Activated T-helper 1 cell treated with anti-CD3 and anti-CD28 coated beads, Interleukin-2, amount 50 U/mL, for 16 hours (primary cell): ENCODE results near the gene UBXN7.
"Not testable (repeated sequence)": the region's sequence is repeated elsewhere in the genome, so short reads cannot be mapped to it uniquely, and the experiment has no call there.

Source experiments
- DNase-seq, 2 donors: peaks; one replicate each; pipeline ENCODE4 v3.0.0-alpha.2; 2020; ENCODE audit warnings: low read depth in 1 of 2, low spot score in 1 of 2

The UBXN7 gene

DNA sequence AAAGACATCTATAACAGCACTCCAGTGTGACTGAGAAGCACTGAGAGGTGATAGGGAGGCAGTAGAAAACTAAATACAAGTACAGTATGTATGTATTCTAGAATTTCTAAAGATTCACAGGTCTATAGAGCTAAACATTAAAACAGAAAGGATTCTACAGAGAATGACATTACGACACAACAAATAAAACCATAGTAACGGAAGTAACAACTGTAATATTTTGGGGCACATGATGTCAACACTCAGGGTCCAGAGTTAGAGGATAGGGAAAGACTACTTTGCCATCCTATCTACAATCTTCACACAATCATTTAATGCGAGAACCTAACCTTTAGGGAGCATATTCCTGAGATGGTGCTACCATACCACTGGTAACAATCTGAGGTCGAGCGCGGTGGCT, 13.6 kb downstream of the UBXN7 start:
- no peak for DNase-seq

DNA sequence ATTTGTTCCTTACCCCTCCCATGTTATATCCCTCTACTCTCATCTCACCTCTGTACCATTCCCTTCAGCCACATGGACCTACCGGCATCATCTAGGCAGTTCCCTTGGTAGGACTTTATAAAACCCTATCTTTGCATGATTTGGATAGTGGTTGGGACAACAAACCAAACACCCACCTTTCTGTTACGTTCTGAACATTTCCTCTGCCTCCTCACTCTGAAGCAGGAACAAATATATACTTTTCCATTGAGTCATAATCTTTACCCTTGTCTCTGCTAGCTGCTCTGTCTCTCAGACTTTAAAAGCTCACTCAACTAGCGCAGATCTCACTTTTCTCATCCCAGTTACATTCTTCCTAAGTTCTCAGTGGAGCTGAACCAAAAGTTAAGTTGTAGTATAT, 17.8 kb downstream of the UBXN7 start:
- no peak for DNase-seq

DNA sequence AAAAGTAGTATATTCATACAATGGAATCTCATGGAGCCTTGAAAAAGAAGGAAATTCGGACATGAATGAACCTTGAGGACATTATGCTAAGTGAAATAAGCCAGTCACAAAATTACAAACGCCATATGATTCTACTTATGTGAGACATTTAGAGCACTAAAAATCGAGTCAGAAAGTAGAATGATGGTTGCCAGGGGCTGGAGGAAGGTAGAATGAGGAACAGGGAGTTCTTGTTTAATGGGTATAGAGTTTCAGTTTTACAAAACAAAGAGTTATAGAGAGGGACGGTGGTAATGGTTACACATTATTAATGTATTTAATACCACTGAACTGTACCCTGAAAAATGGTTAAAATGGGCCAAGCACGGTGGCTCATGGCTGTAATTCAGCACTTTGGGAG, 19.5 kb downstream of the UBXN7 start:
- DNase-seq: no peak

DNA sequence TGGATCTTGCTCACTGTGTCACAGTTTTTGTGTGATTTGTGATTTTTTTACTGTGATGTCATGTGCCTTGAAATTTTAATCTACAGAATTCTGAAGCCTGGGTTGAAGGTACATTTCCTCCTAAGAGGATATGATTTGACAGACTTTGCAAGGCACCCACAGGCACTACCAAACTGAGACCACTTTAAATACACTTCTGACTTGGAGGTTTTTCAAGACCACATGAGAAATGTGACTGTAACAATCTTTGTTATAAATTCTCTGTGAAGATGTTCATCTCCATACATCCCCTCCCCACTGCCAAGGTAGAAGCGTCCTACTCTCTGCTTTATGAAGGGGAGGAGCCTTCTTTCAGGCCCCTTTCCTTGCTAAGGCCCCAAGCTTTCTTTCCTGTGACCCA, 22.8 kb downstream of the UBXN7 start:
- no peak for DNase-seq

DNA sequence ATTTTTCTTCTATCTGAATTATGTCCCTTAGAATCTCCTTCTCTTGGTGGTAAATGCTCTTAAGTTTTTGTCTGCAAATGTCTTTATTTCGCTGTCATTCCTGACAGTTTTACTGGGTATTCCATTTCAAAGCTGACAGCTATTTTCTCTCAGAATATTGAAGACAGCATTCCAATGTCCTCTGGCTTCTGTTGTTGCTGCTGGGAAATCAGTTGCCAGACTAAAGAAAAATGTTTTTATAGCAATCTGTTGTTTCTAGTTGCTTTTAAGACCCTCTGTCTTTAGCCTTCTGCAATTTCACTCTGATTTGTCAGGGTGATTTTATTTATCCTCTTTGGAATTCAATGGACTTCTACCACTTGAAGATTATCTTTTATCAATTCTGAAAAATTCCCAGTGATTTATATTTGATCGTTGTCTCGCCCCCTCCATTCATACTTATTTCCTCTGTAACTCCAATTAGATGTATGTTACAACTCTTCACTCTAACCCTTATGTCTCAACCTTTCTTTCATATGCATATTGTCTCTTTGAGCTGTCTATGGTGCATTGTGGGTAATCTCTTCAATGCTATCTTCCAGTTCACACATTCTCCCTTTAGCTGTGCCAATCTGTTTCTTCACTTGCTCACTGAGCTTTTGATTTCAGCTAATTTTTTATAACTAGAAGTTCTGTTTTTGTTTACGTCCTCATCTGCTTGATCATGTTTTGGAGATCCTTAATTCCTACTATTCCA, 23.5 kb downstream of the UBXN7 start:
- DNase-seq: no peak

DNA sequence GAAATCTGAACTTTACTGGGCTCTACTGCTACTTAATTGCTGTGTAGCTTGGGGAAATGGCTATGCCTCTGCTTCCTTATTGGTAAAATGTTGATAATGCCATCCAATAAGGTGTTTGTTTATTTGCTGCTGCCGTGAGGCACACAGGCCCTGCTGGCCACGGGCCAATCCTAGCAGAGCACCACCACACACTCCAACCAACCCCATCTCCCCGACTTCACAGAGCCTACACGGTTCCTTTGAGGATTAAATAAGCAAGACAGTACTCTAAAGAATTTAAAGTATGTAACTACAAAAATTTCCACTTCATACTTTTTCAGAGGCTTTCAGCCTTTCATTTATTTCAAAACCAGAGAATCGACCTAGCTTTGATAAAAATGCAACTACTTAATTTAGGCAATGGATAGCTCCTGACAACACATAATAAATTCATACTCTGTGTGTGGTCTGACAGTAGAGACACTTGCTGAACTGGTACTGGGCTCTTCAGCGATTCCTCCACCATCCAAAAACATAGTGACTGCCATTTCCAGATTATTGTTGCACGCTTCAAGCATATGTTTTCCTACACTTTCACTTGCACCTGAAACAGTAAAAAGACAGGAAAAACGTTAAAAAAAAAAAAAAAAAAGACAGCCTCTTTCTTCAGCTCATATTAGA, 25.3 kb downstream of the UBXN7 start:
- DNase-seq: no peak

DNA sequence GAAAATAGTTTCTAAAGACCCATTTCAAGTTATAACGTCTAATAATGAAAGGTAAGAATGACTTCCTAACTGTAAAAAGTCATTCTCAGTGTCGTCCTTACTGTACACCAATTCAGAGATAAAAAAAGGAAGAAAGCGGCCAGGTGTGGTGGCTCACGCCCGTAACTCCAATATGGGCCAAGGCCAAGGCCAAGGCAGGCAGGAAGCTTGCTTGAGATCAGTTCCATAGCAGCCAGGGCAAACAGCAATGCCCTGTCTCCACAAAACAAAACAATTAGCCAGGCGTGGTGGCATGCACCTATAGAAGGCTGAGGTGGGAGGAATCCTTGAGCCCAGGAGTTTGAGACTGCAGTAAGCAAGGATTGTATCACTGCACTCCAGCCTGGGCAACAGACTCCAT, 31.9 kb downstream of the UBXN7 start:
- DNase-seq: no peak

DNA sequence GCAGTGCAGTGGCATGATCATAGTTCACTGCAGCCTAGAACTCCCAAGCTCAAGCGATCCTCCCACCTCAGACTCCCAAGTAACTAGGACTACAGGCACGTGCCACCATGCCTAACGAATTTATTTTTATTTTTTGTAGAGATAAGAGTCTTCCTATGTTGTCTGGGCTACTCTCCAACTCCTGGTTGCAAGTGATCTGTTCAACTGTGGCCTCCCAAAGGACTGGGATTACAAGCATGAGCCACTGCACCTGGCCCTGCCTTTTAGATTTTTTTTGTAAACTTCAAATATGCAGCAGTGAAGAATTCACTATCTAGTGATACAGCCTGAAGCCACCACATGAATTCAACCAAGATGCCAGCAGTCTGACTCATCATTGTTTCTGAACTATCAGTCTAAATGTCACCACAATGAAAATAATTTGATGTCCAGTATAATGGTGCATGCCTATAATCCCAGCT, 32.7 kb downstream of the UBXN7 start:
- DNase-seq: no peak

DNA sequence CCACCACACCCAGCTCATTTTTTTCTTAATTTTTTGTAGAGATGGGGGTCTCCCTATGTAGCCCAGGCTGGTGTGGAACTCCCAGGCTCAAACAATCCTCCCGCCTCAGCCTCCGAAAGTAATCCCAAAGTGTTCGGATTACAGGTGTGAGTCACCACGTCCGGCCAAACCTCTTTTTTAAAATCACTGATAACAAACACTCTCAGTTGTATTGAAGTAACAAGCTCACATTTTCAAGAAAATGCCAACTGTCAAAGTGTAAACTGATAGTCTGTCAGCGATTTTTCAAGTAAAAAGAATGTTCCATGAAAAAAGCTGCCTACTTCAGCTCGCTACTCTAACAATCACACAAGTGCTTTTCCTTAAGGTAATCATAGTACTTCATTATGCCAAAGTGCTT, 33.4 kb downstream of the UBXN7 start:
- no peak for DNase-seq

DNA sequence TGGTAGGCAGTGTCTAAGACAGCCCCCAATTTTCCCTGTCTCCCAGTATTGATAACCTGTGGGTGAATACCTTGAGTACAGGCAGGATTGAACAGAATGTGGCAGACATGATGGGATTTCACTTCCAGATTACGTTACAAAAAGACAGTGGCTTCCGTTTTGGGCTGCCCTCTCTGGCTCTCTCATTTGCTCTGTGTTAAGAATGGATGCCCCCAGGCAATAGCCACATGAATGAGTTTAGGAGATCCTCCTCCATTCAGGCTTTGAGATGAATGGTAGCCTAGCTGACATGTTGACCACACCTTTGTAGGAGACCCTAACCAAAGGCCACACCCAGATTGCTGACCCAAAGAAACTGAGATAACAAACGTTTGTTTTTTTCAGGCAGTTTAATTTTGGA, 34.3 kb downstream of the UBXN7 start:
- DNase-seq: no peak

DNA sequence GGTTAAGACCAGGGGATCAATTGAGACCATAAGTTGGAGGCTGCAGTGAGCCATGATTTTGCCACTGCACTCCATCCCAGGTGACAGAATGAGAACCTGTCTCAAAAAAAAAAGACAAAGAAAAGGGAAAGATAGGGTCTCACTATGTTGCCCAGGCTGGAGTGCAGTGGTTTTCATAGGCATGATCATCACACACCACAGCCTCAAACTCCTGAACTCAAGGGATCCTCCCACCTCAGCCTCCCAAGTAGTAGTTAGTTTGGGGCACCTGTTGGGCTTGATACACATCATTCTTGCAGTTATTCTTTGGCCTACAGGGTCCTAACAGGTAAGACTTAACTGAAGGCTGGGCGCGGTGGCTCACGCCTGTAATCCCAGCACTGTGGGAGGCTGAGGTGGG, 42.1 kb downstream of the UBXN7 start:
- no peak for DNase-seq

DNA sequence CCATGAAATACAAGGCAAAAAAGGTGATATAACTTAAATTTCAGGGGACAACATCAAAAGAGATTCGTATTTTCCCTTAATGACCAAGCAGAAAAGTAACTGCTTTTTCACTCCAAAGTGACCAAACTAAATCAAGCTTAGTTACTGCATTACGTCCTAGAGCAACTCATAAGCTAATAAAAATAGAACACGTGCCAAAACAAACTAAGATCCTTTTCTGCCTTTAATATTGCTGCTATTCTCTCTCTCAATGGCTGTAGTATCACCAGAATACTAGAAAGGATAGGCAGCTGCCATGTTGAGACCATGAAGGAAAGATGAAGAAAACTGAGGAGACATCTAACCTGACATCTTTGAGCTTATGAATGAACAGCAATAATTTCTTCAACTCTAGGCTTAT, 43.3 kb downstream of the UBXN7 start:
- DNase-seq: no peak

DNA sequence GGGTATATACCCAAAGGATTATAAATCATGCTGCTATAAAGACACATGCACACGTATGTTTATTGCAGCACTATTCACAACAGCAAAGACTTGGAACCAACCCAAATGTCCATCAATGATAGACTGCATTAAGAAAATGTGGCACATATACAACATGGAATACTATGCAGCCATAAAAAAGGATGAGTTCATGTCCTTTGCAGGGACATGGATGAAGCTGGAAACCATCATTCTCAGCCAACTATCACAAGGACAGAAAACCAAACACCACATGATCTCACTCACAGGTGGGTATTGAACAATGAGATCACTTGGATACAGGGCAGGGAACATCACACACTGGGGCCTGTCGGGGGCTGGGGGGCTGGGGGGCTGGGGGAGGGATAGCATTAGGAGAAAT, 44.3 kb downstream of the UBXN7 start:
- not testable (repeated sequence) for DNase-seq

DNA sequence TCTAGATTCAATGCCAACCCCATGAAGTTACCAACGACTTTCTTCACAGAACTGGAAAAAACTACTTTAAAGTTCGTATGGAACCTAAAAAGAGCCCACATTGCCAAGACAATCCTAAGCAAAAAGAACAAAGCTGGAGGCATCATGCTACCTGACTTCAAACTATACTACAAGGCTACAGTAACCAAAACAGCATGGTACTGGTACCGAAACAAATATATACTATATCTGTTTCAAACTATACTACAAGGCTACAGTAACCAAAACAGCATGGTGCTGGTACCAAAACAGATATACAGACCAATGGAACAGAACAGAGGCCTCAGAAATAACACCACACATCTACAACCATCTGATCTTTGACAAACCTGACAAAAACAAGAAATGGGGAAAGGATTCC, 45.4 kb downstream of the UBXN7 start:
- not testable (repeated sequence) for DNase-seq

DNA sequence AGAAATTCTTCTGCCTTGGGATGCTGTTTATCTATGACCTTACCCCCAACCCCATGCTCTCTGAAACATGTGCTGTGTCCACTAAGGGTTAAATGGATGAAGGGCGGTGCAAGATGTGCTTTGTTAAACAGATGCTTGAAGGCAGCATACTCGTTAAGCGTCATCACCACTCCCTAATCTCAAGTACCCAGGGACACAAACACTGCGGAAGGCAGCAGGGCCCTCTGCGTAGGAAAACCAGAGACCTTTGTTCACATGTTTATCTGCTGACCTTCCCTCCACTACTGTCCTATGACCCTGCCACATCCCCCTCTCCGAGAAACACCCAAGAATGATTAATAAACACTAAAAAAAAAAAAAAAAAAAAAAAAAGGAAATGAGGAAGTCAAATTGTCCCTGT, 46.2 kb downstream of the UBXN7 start:
- not testable (repeated sequence) for DNase-seq

DNA sequence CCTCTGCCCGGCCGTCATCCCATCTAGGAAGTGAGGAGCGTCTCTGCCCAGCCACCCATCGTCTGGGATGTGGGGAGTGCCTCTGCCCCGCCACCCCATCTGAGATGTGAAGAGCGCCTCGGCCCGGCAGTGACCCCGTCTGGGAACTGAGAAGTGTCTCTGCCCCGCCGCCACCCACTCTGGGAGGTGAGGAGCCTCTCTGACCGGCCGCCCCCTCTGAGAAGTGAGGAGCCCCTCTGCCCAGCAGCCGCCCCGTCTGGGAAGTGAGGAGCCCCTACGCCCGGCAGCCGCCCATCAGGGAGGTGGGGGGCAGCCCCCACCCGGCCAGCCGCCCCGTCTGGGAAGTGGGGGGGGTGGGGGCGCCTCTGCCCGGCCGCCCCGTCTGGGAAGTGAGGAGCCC, 46.8 kb downstream of the UBXN7 start:
- DNase-seq: not testable (repeated sequence)

DNA sequence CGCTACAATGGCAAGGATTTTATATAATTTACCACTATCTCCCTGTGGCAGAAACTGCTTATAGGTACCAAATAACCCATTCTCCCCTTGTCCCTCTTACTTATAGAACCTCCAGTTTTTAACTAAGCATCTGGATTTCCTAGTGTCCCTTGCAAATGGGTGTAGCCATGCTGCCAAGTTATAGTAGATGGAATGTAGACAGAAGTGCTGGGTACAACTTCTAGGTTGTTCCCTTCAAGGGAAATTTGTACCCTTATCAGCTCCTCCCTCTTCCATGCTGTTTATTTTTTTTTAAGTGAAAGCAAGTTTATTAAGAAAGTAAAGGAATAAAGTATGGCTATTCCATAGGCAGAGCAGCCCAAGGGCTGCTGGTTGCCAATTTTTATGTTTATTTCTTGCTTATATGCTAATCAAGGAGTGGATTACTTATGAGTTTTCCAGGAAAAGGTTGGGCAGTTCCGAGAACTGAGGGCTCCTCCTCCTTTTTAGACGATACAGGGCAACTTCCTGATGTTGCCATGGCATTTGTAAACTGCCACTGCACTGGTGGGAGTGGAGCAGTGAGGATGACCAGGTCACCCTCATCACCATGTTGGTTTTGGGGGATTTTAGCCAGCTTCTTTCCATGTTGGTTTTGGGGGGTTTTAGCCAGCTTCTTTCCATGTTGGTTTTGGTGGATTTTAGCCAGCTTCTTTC, 53.9 kb downstream of the UBXN7 start:
- DNase-seq: no peak

DNA sequence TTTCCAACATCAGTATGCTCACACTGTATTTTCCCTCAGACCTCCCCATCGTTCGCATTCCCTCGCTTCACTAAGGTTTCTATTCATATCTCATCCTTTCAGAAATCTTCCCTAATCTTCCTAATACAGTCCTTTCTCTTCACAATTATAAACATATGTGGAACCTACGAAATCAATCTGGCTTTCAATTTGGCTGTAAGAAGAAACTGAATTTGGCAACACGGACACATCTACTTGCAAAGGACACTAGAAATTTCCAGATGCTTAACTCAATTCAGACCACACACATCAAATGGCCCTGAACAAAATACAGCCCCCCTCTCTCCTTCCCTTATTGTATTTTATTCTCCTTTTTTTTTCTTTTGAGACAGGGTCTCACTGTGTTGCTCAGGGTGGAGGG, 54.9 kb downstream of the UBXN7 start:
- DNase-seq: no peak

DNA sequence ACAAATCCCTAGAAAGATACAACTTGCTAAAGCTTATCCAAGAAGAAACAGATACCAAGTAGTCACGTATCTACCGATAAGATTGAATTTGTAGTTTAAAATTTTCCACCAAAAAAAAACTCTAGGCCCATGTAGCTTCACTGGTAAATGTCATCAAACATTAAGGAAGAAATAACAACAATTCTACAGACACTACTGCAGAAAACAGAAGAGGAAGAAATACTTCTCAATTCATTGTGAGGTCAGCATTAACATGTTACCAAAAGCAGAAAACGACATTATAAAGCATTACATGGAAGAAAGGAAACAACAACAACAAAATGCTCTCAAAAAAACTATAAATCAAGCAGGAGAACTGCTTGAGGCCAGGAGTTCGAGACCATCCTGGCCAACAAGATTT, 66.5 kb downstream of the UBXN7 start:
- no peak for DNase-seq

DNA sequence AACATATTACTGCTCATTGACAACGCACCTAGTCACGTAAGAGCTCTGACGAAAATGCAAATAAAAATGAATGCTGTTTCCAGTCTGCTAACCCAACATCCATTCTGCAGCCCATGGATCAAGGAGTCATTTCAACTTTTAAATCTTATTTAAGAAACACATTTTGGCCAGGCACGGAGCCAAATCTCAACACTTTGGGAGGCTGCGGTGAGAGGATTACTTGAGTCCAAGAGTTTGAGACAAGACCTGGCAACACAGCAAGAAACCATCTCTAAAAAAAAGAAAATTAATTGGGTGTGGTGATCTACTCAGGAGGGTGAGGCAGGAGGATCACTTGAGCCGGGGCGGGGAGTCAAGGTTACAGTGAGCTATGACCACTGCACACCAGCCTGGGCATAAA, 71.6 kb downstream of the UBXN7 start:
- DNase-seq: no peak

DNA sequence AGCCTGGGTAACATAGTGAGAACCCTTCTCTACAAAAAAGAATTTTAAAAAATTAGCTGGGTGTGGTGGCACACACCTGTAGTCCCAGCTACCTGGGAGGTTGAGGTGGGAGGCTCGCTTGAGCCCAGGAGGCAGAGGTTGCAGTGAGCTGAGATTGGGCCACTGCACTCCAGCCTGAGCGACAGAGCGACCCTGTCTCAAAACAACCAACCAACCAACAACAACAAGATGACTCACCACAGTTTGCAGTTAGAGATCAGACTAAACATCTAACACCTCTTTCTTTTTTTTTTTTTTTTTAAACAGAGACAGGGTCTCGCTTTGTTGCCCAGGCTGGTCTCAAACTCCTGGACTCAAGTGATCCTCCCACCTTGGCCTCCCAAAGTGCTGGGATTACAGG, 73.7 kb downstream of the UBXN7 start:
- not testable (repeated sequence) for DNase-seq

DNA sequence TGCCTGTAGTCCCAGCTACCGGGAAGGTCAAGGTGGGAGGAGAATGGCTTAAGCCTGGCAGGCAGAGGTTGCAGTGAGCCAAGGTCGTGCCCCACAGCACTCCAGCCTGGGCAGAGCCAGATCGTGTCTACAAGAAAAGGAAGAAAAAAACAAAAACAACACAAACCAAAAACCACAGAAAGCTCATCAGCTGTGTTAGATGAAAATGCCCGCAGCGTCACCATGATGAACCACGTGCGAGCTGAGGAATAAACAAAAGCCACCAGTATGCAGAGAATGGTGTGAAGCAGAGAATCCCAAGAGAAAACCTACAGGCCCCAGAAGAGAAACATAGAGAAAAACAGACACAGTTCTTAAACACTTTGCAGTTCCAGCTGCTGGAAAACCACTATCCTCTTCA, 74.3 kb downstream of the UBXN7 start:
- no peak for DNase-seq
